ENCODE measurements around the gene TTC21A.

TTC21A gene

GRCh38 chr3:39187372-39188155, 80.1 kb downstream of the TTC21A start:
- peaks cover 12% of the 10 kb centered on the region for H3K36me3 Mint-ChIP-seq (ENCODE audit: low read depth)
- H3K4me3 Mint-ChIP-seq = no peak overlapping the region
- H3K9me3 Mint-ChIP-seq = no peaks in the 10 kb centered on the region
- H3K4me1 Mint-ChIP-seq (ENCODE audit: low read depth) = peaks cover 24% of the 10 kb centered on the region
- H3K27ac Mint-ChIP-seq = no peak overlapping the region
- H3K27me3 Mint-ChIP-seq = no peaks in the 10 kb centered on the region
- DNase-seq = no peak

Measured in activated T-cell treated with anti-CD3 and anti-CD28 coated beads, Interleukin-2, amount 50 U/mL, for 24 hours (primary cell).